Spleen (tissue), 11 donors: ENCODE measurements around the gene IL34. TPM values are rescaled to one million over a fixed set of nuclear protein-coding genes. Genes with fewer than 3 reads are reported as not detected.
A peak's percentile ranks its signal among the peaks of the same experiment; 100 is the strongest.

Experiments used
- DNase-seq: peaks from one replicate; pipeline ENCODE4 v3.0.0-alpha.2; 2020
- H3K27ac ChIP-seq, 8 donors: fragments of 200-600 bp; sonication (generic) in 7 of 8; 1 replicate in 4 of 8; 2 replicates in 4 of 8; pipeline versions ENCODE4 v1.5.0 to v1.8.0; 2016 to 2021; ENCODE audit warnings: inconsistent platforms in 4 of 8, mild to moderate bottlenecking in 4 of 8, moderate library complexity in 1 of 8
- H3K27me3 ChIP-seq, 7 donors: fragments of 200-600 bp; sonication (generic) in 6 of 7; replicated peaks in 1 of 7; 1 replicate in 4 of 7; 2 replicates in 3 of 7; pipeline versions ENCODE4 v1.5.0 to v1.8.0; 2016 to 2021; ENCODE audit warnings: inconsistent platforms in 3 of 7, mild to moderate bottlenecking in 1 of 7
- H3K36me3 ChIP-seq, 6 donors: fragments of 200-600 bp; sonication (generic) in 5 of 6; 1 replicate in 4 of 6; 2 replicates in 2 of 6; pipeline versions ENCODE4 v1.5.0 to v1.8.0; 2016 to 2021; ENCODE audit warnings: inconsistent platforms in 2 of 6
- H3K4me1 ChIP-seq, 6 donors: fragments of 200-600 bp; sonication (generic) in 5 of 6; 1 replicate in 3 of 6; 2 replicates in 3 of 6; pipeline versions ENCODE4 v1.5.0 to v1.8.0; 2016 to 2021; ENCODE audit warnings: inconsistent platforms in 3 of 6
- H3K4me3 ChIP-seq, 8 donors: fragments of 200-600 bp; sonication (generic) in 7 of 8; 1 replicate in 4 of 8; 2 replicates in 4 of 8; pipeline versions ENCODE4 v1.5.0 to v1.8.0; 2016 to 2021; ENCODE audit warnings: inconsistent platforms in 4 of 8, mild to moderate bottlenecking in 4 of 8, moderate library complexity in 2 of 8
- H3K9me3 ChIP-seq, 8 donors: fragments of 200-600 bp; sonication (generic) in 7 of 8; 1 replicate in 4 of 8; 2 replicates in 4 of 8; pipeline versions ENCODE4 v1.5.0 to v1.8.0; 2016 to 2021; ENCODE audit warnings: inconsistent platforms in 4 of 8
- POLR2A ChIP-seq, 3 donors: fragments of 450-650 bp; IDR thresholded peaks; one replicate each; pipeline ENCODE4 v1.5.1; 2017; ENCODE audit warnings: antibody characterized with exemption in 3 of 3, mild to moderate bottlenecking in 1 of 3
- POLR2AphosphoS5 ChIP-seq, 3 donors: sonication (generic); formaldehyde crosslinking; IDR thresholded peaks; one replicate each; pipeline ENCODE4 v1.5.1; 2017; ENCODE audit warnings: antibody characterized with exemption in 3 of 3
- WGBS, 5 donors: extraction: QIAGEN DNeasy Blood & Tissue Kit in 3 of 5; methylation state at CpG; one replicate each; pipeline versions ENCODE4 v1.1.5 to v1.1.7; 2013 to 2018; 5-methylcytosine and 5-hydroxymethylcytosine counted together
- intact Hi-C: fragments of 100-400 bp; cut with DNase I; formaldehyde crosslinking; loops from one replicate; pipeline ENCODE4 v1.15.0; 2023; ENCODE audit warnings: low total_unique reads
- polyA plus RNA-seq, 3 donors: library from polyadenylated mRNA; stranded (reverse); fragments of 200-250 nt; gene quantifications; one replicate each; pipeline ENCODE4 v1.2.1, GENCODE V29; 2013
- total RNA-seq, 7 donors: library from RNA; depleted of rRNA in 3 of 7; stranded (reverse); fragments of >200 nt in 3 of 7; fragmentation: NEBNext Ultra II Directional in 4 of 7; extraction: Animal tissue kit (Norgen Biotek cat#: 25700) in 4 of 7; gene quantifications; one replicate each; pipeline versions ENCODE4 v1.1.0 to v1.2.1, GENCODE V29; 2016 to 2021
- TF ChIP-seq, protein P1 (sequence below), 11 experiments: fragments of 200-600 bp in 7 of 11; fragments of 450-650 bp in 4 of 11; sonication (generic) in 4 of 11; IDR thresholded peaks in 8 of 11; conservative IDR thresholded peaks in 3 of 11; 1 replicate in 7 of 11; 2 replicates in 4 of 11; pipeline versions ENCODE4 v1.4.0 to v1.8.0; 2016 to 2021; ENCODE audit warnings: antibody characterized with exemption in 11 of 11, inconsistent platforms in 4 of 11, mild to moderate bottlenecking in 1 of 11
- donor health status: healthy with polysubstance abuse.
- donor health status: DM: no; HTN: no; CAD: no; lungs with moderate emphysema.
- donor health status: DM: no; HTN: no; CAD: no.
- donor health status: Bipolar disorder and iron deficiency.
- donor health status: healthy.
- donor health status: DM: no; HTN: no; CAD: no.
- donor health status: DM: yes; HTN: yes; CAD: no.

IL34 gene
- total and polyA plus RNA-seq, 10 donors, result 20.3 to 258 (median 128) TPM

DNA sequence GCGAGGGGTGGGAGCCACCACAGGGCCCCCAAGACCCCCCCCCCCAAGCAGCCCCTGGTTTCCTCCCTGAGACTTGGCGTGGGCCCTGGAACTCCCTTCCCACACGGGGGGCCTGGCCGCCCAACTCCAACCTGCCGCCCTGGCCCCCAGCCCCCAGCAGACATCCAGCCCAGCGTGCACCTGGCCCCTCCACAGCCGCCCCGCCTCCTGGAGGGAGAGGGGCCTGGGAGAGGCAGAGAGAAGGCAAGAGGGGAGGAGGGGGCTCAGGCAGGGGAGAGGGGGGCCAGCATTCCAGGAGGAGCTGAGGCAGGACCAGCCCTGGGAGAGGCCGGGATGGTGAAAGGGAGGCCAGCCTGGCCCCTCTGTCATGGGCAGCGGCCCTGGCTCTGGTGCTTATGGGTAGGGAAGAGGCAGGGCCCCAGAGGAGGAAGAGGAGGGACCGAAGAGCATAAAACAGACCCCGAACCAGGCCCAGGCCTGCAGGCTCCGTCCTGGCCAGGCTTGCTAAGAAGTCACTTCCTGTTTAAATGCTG lies 16.7 kb downstream of the IL34 start:
- 58 to 88% (median 77%) methylated on average over 5 to 13 of the region's 13 CpGs for WGBS, 5 donors
- Histone ChIP-seq H3K9me3 (no peaks in the 10 kb centered on the region), H3K27ac (peak overlapping the region in 7 of 8 donors; percentile 3 to 73 (median 68)), H3K27me3 (no peaks in the 10 kb centered on the region), H3K4me1 (peaks cover 0 to 52% (median 14%) of the 10 kb centered on the region in 6 donors), H3K4me3 (no peak overlapping the region), H3K36me3 (peaks cover 0 to 90% (median 38%) of the 10 kb centered on the region in 6 donors)
- no peak for DNase-seq
- intact Hi-C loops, result no loop called here
- peak in 1 of 3 donors; percentile 27 for TF ChIP-seq POLR2AphosphoS5 (IDR thresholded peaks at IDR 0.05)
- TF ChIP-seq, protein P1, sequence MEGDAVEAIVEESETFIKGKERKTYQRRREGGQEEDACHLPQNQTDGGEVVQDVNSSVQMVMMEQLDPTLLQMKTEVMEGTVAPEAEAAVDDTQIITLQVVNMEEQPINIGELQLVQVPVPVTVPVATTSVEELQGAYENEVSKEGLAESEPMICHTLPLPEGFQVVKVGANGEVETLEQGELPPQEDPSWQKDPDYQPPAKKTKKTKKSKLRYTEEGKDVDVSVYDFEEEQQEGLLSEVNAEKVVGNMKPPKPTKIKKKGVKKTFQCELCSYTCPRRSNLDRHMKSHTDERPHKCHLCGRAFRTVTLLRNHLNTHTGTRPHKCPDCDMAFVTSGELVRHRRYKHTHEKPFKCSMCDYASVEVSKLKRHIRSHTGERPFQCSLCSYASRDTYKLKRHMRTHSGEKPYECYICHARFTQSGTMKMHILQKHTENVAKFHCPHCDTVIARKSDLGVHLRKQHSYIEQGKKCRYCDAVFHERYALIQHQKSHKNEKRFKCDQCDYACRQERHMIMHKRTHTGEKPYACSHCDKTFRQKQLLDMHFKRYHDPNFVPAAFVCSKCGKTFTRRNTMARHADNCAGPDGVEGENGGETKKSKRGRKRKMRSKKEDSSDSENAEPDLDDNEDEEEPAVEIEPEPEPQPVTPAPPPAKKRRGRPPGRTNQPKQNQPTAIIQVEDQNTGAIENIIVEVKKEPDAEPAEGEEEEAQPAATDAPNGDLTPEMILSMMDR (IDR thresholded peaks at IDR 0.05 in 8 of 11, conservative IDR thresholded peaks at IDR 0.05 in 3 of 11), result no peak
- no peak for TF ChIP-seq POLR2A (IDR thresholded peaks at IDR 0.05)

DNA sequence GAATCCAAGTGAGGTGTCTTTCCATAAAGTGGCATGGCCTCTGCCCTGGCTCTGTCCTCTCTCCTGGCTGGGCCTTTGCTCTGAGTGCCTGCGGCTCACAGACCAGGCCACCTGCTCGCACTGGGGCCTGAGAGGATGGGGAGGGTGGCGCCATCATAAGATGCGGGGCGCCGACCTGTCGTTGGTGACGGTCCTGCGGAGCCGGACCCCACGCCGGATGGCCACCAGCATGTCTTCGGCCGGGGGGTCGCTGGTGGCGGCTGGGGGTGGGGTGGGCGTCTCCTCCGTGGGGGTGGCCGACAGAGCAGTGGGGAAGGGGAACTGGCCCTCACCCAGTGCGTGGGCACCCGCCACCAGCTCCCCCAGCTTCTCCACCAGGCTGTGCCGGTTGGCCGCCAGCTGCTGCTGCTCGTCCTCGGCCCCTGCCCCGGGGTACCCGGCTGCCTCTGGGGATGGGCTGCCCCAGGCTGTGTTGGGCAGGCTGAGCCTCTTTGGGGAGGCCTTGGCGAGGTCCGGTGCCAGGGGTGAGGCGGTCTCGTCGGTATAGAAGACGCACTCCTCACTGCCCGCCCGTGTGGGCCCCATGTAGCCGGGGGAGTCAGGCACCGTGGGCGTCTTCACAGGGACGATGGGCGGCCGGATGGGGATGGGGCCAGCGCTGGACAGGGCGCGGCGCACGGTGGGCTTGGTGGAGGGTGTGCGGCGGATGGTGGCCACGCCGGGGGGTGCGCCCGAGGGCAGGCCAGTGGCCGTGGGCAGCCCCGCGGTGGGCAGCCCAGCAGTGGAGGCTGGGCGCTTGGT lies 17.4 kb downstream of the IL34 start:
- Histone ChIP-seq H3K27me3 (no peaks in the 10 kb centered on the region), H3K4me1 (peaks cover 0 to 52% (median 14%) of the 10 kb centered on the region in 6 donors), H3K36me3 (peaks cover 0 to 91% (median 38%) of the 10 kb centered on the region in 6 donors), H3K4me3 (no peak overlapping the region), H3K27ac (peak overlapping the region in 7 of 8 donors; percentile 3 to 73 (median 68)), H3K9me3 (no peaks in the 10 kb centered on the region)
- WGBS, 5 donors, result 89 to 93% (median 91%) methylated on average over 30 to 56 of the region's 56 CpGs
- DNase-seq, result peak; percentile 71
- intact Hi-C loops, result no loop called here
- TF ChIP-seq POLR2AphosphoS5 (IDR thresholded peaks at IDR 0.05), result peak; percentile 54 to 75 (median 68)
- TF ChIP-seq, protein P1 (IDR thresholded peaks at IDR 0.05 in 8 of 11, conservative IDR thresholded peaks at IDR 0.05 in 3 of 11), result no peak
- no peak for TF ChIP-seq POLR2A (IDR thresholded peaks at IDR 0.05)

DNA sequence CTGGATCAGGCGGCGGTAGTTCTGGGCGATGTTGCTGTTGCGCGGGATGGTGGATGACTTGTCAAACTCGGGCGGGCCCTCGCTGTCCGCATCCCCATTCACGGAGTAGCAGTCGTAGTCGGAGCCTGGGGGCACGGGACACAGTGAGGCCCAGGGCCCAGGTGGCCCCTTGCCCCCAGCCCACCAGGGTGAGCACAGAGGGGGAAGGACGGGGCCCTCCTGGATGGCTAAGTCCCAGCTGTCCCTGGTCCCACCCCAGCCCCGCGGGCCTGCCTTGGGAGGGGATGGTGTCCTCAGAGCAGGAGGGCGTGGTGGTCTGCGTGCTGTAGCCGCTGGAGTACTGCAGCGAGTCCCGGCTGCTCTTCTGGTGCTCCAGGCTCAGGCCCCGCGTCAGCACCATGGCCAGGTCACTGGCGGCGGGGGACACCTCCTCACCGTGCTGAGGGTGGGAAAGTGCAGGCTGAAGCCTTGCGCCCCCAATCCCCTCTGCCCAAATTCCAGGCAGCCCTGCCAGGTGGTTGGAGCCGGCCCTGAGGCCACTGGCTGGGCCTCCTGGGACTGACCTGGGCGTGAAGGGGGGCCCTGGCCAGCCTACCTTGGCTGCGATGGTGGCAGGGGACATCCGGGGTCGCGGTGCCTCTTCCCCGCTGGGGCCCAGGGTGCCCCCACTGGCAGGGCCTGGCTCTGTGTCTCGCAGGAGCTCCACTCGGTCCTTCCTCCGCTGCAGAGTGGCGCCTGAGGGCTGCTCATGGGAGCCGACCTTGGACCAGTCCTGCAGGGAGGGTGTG lies 18.2 kb downstream of the IL34 start:
- intact Hi-C loops, result no loop called here
- no peak for TF ChIP-seq POLR2A (IDR thresholded peaks at IDR 0.05)
- peak in 2 of 3 donors; percentile 43 to 63 for TF ChIP-seq POLR2AphosphoS5 (IDR thresholded peaks at IDR 0.05)
- 84 to 94% (median 88%) methylated on average over 21 to 39 of the region's 39 CpGs for WGBS, 5 donors
- no peaks in the 10 kb centered on the region for H3K27me3 ChIP-seq
- peaks cover 0 to 91% (median 40%) of the 10 kb centered on the region in 6 donors for H3K36me3 ChIP-seq
- no peaks in the 10 kb centered on the region for H3K9me3 ChIP-seq
- peaks cover 0 to 52% (median 14%) of the 10 kb centered on the region in 6 donors for H3K4me1 ChIP-seq
- H3K4me3 ChIP-seq, result no peak overlapping the region
- peak overlapping the region in 4 of 8 donors; percentile 68 to 73 (median 70) for H3K27ac ChIP-seq
- DNase-seq, result peak; percentile 67

DNA sequence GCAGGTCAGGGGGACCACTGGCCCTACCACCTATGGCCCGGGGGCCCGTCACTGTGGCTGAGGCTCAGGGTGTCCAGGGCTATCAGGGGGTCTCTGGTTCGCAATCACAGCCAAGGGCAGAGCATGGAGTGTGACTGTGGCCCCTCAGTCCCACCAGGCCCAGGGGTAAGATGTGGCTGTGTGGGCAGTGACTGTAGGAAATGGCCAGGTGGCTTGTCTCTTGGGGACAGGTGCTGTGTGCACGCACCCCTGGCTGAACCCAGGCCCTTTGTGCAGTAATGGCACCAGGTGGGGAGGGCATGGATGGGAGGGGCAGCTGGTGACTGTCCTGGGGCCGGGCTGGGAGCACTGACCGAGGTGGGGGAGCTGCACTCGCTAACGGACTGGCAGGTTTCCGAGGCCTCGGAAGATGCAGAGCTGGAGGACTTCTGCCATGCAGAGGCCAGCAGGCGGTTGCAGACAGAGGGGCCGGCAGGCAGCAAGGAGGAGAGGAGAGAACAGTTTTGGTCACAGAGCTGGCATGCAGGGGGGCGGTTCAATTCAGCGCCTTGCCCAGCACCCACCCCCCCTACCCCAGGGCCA lies 18.8 kb downstream of the IL34 start:
- no peaks in the 10 kb centered on the region for H3K9me3 ChIP-seq
- intact Hi-C loops, result no loop called here
- no peak overlapping the region for H3K4me3 ChIP-seq
- H3K27me3 ChIP-seq, result no peaks in the 10 kb centered on the region
- TF ChIP-seq, protein P1 (IDR thresholded peaks at IDR 0.05 in 8 of 11, conservative IDR thresholded peaks at IDR 0.05 in 3 of 11), result no peak
- peak in 2 of 3 donors; percentile 6 to 40 for TF ChIP-seq POLR2AphosphoS5 (IDR thresholded peaks at IDR 0.05)
- 79 to 94% (median 87%) methylated on average over 11 to 14 of the region's 14 CpGs for WGBS, 5 donors
- H3K36me3 ChIP-seq, result peaks cover 0 to 91% (median 47%) of the 10 kb centered on the region in 6 donors
- peaks cover 0 to 47% (median 14%) of the 10 kb centered on the region in 6 donors for H3K4me1 ChIP-seq
- DNase-seq, result no peak
- peak overlapping the region in 4 of 8 donors; percentile 68 to 73 (median 70) for H3K27ac ChIP-seq
